LNCaP clone FGC (cell line): ENCODE data around the gene UCKL1.
"Not testable (repeated sequence)": the region's sequence is repeated elsewhere in the genome, so short reads cannot be mapped to it uniquely, and the experiment has no call there.

Source experiments
- DNase-seq: peaks from one replicate; pipeline ENCODE4 v3.0.0-alpha.2; 2011; ENCODE audit warnings: low read depth
- H3K4me3 ChIP-seq: 2 replicates; pipeline ENCODE4 v1.5.1; 2011; ENCODE audit warnings: mild to moderate bottlenecking, low read depth, low read length, control low read depth
- CTCF ChIP-seq: IDR thresholded peaks from 2 replicates; pipeline ENCODE4 v1.5.1; 2012; ENCODE audit warnings: mild to moderate bottlenecking; ENCODE audit not compliant: control insufficient read depth, insufficient read depth; ENCODE audit errors: extremely low read depth

The UCKL1 gene

GRCh38 chr20:63931735-63932134 is 24.5 kb downstream of the UCKL1 start:
- no peak for DNase-seq
- no peak for TF ChIP-seq CTCF
- no peak overlapping the region for H3K4me3 ChIP-seq

- H3K4me3 ChIP-seq: no peak overlapping the region
- TF ChIP-seq CTCF: no peak
- no peak for DNase-seq
Observed at GRCh38 chr20:63930971-63931553, 25.2 kb downstream of the UCKL1 start.

- H3K4me3 ChIP-seq, DNase-seq: not testable (repeated sequence)
Observed at GRCh38 chr20:63929473-63929883, 26.7 kb downstream of the UCKL1 start.

- no peak for DNase-seq
- no peak for TF ChIP-seq CTCF
- no peak overlapping the region for H3K4me3 ChIP-seq
Observed at GRCh38 chr20:63929071-63929470, 27.1 kb downstream of the UCKL1 start.

- DNase-seq: no peak
- H3K4me3 ChIP-seq: no peak overlapping the region
- no peak for TF ChIP-seq CTCF
Observed at GRCh38 chr20:63926298-63926697, 29.9 kb downstream of the UCKL1 start.

GRCh38 chr20:63924241-63924640 is 32.0 kb downstream of the UCKL1 start:
- no peak for DNase-seq
- no peak overlapping the region for H3K4me3 ChIP-seq
- no peak for TF ChIP-seq CTCF

- DNase-seq: no peak
- no peak for TF ChIP-seq CTCF
- no peak overlapping the region for H3K4me3 ChIP-seq
Observed at GRCh38 chr20:63923651-63924050, 32.6 kb downstream of the UCKL1 start.
